Ramos (cell line): Measurements from ENCODE around the gene FBXO21.
"Not testable (repeated sequence)": the region's sequence is repeated elsewhere in the genome, so short reads cannot be mapped to it uniquely, and the experiment has no call there.

Source experiments
- in situ Hi-C: fragments of 300-500 bp; cut with MboI; formaldehyde crosslinking; loops from one replicate; pipeline ENCODE4 v1.14.3; 2022; ENCODE audit warnings: low sequenced_read_pairs; ENCODE audit not compliant: unreplicated experiment

FBXO21 gene

DNA sequence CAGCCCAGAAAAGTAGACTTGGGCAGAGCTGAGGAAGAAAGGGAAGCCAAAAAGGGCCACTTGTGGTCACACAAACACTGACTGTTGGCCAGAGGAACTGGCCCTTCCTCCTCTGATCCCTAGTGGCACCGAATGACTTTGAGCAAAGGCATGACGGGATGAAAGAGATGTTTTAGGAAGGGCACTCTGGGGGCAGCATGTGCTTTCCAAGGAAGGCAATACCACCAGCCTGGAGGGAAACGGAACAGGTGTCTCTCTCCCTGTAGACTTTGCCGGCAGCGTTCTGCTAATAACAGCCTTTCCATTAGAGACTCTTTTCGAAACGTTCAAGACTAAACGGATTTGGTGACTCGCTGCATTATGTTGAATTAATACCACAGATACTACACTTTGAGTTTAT is 12.3 kb upstream of the FBXO21 start:
- in situ Hi-C loops, result no loop called here

DNA sequence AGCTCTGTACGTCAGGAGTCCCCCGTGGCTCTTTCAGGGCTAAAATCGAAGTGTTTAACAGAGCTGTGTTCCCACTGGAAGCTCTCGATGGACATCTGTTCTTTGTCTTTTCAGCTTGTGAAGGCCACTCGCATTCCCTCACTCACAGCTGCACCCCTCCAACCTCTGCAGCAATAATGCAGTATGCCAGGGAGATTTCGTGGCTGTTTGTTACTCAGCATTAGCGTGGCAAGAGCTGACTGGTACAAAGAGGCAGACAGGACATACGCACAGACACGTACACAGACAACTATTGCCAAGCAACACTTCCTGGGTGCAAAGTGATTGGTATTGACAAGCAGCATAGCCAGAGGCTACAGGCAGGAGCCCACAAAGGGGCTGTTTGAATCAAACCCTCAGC is 11.8 kb upstream of the FBXO21 start:
- in situ Hi-C loops, result no loop called here

DNA sequence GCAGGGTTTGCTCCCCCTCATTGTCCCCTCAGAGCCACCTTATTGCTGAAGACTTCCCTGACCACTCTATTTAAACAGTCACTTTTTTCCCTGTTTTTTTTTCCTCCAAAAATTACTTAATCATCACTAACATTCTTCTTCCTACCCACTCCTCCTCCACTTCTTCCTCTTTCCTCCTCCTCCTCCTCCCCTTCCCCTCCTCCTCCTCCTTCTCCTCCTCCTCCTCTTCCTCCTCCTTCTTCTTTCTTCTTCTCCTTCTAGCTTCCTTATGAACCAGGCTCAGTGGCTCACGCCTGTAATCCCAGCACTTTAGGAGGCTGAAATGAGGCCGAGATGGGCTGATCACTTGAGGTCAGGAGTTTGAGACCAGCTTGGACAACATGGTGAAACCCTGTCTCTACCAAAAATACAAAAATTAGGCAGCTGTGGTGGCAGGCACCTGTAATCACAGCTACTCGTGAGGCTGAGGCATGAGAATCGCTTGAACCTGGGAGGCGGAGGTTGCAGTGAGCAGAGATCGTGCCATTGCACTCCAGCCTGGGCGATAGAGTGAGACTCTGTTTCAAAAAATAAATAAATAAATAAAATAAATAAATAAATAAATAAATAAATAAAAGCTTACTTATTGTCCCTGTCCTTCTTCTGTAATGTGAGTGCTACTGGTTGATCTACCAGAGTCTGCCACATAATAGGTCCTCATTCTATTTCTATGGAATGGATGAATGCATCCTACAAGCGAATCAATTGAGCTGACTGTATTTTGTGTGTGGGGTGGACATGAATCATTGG is 9.9 kb upstream of the FBXO21 start:
- in situ Hi-C loops, result not testable (repeated sequence)

DNA sequence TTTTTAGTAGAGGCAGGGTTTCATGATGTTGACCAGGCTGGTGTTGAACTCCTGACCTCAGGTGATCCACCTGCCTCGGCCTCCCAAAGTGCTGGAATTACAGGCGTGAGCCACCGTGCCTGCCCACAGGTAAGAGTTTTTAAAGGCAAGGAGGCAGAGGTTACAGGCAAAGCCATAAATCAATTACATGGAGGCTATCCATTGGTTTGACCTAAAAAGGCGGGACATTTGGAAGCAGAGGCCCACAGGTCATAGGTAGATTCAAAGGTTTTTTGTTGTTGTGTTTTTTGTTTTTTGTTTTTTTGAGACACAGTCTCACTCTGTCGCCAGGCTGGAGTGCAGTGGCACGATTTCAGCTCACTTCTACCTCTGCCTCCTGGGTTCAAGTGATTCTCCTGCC is 6.1 kb upstream of the FBXO21 start:
- in situ Hi-C loops, result not testable (repeated sequence)

DNA sequence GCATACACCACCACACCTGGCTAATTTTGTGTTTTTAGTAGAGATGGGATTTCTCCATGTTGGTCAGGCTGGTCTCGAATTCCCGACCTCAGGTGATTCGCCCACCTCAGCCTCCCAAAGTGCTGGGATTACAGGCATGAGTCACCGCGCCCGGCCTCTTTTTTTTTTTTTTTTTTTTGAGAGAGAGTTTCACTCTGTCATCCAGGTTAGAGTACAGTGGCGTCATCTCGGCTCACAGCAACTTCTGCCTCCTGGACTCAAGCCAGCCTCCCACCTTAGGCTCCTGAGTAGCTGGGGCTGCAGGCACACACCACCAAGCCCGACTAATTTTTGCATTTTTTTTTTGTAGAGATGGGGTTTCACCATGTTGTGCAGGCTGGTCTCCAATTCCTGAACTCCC is 4.8 kb upstream of the FBXO21 start:
- in situ Hi-C loops, result not testable (repeated sequence)

GRCh38 chr12:117193903-117194302 is 3.6 kb upstream of the FBXO21 start:
- in situ Hi-C loops, result no loop called here

GRCh38 chr12:117192581-117192980 is 2.3 kb upstream of the FBXO21 start:
- in situ Hi-C loops, result not testable (repeated sequence)

DNA sequence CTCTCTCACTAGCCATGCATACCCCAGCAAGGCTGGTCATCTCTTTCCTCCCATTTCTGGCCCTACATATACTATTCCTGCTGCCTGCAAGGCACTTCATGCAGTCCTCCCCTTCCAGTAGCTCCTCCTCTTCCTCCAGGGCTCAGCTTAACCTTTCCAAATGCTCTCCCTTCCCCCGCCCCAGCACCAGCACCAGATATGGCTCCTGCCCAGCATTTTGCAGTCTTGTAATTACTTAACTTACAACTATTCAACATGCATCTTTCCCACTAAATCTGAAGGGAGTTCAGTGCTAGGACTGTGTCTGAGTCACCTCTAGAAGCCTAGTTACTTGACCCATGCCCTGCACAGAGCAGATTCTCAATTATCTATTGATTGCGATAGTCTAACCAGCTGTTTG is 1.8 kb upstream of the FBXO21 start:
- in situ Hi-C loops, result no loop called here

DNA sequence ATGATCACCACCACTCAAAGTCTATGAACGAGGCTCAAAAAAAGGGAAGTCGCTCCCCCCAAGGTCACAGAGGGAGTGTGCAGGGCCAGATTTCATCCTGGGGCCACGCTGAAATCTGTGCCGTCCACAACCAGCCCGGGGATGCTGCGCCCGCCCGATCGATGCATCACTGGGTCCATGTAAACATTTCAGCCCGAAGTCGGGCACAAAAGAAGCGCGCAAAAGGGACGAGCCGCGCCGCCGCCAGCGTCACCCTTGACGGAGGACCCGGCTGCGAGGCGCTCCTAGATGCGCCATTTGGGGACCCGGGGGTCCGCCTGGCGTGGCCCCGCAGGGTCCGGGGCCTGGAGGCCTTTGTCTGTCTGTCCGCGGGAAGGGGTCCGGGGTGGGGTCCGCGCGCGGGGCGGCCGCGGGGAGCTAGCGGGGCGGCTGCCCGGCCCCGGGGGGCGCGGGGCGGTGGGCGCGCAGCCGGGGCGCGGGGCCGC is 503 bp downstream of the FBXO21 start:
- in situ Hi-C loops, result no loop called here

DNA sequence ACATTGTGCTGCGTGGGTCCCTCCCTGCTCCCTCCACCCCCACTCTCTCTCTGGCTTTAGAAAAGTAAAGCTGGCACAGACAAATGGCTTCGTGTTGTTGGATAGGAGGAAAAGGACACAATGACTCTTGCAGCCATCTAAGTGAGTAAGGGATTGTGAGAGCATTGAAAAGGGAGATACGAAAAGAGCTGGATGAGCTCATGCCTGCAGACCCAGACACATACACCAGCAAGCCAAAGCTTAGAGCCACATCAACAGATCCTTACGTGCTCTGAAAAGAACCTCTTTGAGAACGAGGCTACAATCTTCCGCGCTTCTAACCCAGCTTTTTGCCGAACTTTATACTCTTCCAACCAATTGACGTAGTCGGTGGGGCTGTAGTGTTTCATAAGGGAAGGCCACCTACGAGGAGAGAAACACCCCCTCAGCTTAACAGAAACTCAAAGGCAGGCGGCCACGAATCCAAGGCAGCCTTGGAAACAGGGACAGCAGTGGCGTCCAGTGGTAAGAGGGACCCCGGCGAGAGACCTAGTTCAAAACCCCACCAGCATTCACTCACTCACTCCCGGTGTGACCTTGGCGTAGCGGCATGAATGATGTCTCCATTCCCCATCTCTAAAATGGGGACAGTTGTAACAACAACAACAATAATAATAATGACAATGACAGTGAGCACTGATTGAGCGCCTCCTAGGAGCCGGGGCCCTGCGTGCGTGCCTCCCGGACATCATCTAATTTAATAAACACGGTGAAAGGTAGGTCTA is 1.1 kb downstream of the FBXO21 start:
- in situ Hi-C loops, result no loop called here

- in situ Hi-C loops, result no loop called here
Observed at GRCh38 chr12:117188121-117188665, 2.1 kb downstream of the FBXO21 start.

GRCh38 chr12:117187421-117187820 is 2.8 kb downstream of the FBXO21 start:
- in situ Hi-C loops, result no loop called here

GRCh38 chr12:117182866-117183265 is 7.4 kb downstream of the FBXO21 start:
- in situ Hi-C loops, result no loop called here

DNA sequence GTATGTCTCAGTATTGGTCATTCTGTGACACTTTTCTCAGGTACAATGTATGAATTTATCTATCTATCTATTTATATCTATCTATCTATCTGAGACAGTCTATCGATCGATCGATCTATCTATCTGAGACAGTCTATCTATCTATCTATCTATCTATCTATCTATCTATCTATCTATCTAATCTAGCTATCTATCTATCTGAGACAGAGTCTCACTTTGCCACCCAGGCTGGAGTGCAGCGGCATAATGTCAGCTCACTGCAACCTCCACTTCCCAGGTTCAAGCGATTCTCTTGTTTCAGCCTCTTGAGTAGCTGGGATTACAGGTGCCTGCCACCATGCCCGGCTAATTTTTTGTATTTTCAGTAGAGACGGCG is 8.8 kb downstream of the FBXO21 start:
- in situ Hi-C loops, result not testable (repeated sequence)

DNA sequence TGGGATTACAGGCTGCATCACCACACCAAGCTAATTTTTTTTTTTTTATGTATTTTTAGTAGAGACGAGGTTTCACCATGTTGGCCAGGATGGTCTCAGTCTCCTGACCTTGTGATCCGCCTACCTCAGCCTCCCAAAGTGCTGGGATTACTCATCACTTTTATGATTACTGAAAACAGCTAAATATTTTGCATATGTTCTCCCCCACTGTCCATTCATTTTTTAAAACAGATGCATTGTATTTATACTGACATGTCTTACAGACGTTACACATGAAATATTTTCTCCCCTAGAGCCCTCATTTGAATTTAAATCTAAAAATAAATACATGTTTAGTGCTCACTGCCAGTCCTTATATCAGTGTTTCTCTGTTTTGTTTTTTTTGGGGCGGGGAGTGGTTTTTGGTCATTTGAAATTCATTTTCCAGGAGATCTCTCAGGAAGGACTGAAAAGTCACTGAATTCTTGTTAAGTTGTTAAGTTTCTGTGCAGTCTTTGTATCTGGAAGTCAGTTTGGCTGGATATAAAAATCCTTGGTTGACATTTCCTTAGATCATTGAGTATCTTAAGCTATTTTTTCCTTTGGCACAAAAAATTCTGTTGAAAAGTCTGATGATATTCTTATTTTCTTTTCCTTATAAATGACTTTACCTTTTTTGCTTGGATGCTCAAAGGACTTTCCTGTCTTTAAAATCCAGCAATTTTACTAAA is 9.4 kb downstream of the FBXO21 start:
- in situ Hi-C loops, result no loop called here

- in situ Hi-C loops, result no loop called here
Observed at GRCh38 chr12:117178745-117179144, 11.5 kb downstream of the FBXO21 start.

DNA sequence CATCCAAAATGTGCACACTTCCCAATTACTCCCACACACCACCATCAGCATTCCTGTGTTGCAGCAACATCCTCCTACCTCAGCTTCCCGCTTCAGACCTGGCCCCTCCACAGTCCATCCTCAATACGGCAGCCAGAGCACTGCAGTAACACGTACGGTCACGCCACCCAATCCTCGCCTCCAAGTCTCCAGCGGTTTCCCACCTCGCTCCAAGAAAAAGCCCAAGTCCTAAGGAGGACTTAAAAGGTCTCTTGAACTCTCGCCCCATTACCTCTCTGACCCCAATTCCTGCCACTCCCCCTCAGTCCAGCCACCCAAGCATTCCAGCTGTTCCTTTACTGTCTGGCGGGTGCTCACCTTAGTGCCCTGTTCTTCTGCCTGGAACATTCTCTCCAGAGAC is 12.0 kb downstream of the FBXO21 start:
- in situ Hi-C loops, result no loop called here

DNA sequence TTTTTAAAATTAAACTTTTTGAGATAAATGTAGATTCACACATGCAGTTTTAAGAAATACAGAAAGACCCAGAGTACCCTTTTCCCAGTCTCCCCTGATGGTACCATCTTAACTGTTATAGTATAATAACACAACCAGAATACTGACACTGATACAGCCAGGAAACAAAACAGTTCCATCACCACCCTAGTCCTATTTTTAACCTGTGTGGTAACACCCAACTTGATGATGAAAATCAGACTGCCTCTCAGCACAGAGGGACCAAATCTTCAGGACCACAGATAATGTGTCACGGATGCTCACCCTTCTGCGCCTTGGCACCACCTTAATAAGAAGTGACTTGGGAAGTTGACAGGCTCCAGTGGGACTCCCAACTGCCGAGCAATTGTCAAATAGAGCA is 18.1 kb downstream of the FBXO21 start:
- in situ Hi-C loops, result no loop called here

- in situ Hi-C loops, result no loop called here
Observed at GRCh38 chr12:117171499-117172162, 18.6 kb downstream of the FBXO21 start.

- in situ Hi-C loops, result no loop called here
Observed at GRCh38 chr12:117169548-117169947, 20.7 kb downstream of the FBXO21 start.
